CD4-positive, alpha-beta memory T cell (primary cell): ENCODE data around the gene TTLL11. TPM values are rescaled to one million over a fixed set of nuclear protein-coding genes. Genes with fewer than 3 reads are reported as not detected.
"Not testable (repeated sequence)": the region's sequence is repeated elsewhere in the genome, so short reads cannot be mapped to it uniquely, and the experiment has no call there.

ENCODE experiments used
- CTCF ChIA-PET: fragments of 350-600 bp; sonication (Branson Sonifier 250); formaldehyde crosslinking; loops from one replicate; lab custom pipeline; 2021; ENCODE audit warnings: inconsistent platforms; ENCODE audit not compliant: partially characterized antibody; lab: Charles Lee
- POLR2A ChIA-PET: fragments of 350-600 bp; sonication (Branson Sonifier 250); formaldehyde crosslinking; loops from one replicate; lab custom pipeline; 2021; ENCODE audit not compliant: partially characterized antibody; lab: Charles Lee
- DNase-seq, 5 donors: peaks; one replicate each; pipeline versions ENCODE4 v3.0.0 to v3.0.0-alpha.2; 2020 to 2022; ENCODE audit warnings: mixed read lengths in 1 of 5
- H3K27ac ChIP-seq: one replicate; pipeline ENCODE4 v1.7.0; 2013; ENCODE audit warnings: low read depth, low read length
- H3K27me3 ChIP-seq: 2 replicates; pipeline ENCODE4 v1.7.0; 2013; ENCODE audit warnings: mild to moderate bottlenecking, low read length, moderate library complexity; ENCODE audit not compliant: insufficient read depth
- H3K36me3 ChIP-seq: 2 replicates; pipeline ENCODE4 v1.7.0; 2013; ENCODE audit warnings: mild to moderate bottlenecking, low read length, moderate library complexity; ENCODE audit not compliant: insufficient read depth
- H3K4me1 ChIP-seq: 2 replicates; pipeline ENCODE4 v1.7.0; 2013; ENCODE audit warnings: mild to moderate bottlenecking, low read length, moderate library complexity; ENCODE audit not compliant: insufficient read depth
- H3K4me3 ChIP-seq, 2 donors: one replicate each; pipeline ENCODE4 v1.7.0; 2013; ENCODE audit warnings: low read length in 2 of 2, mild to moderate bottlenecking in 1 of 2
- H3K9me3 ChIP-seq, 2 donors: one replicate each; pipeline ENCODE4 v1.7.0; 2013; ENCODE audit warnings: low read length in 2 of 2, control low read depth in 1 of 2; ENCODE audit not compliant: control insufficient read depth in 1 of 2
- H3K27ac Mint-ChIP-seq, 7 donors: one replicate each; pipeline ENCODE4 v1.8.0; 2020 to 2021; ENCODE audit warnings: mixed read lengths in 7 of 7, mild to moderate bottlenecking in 6 of 7, inconsistent platforms in 3 of 7, moderate library complexity in 3 of 7
- H3K27me3 Mint-ChIP-seq, 2 donors: one replicate each; pipeline ENCODE4 v1.8.0; 2020 to 2021; ENCODE audit warnings: mixed read lengths in 2 of 2
- H3K36me3 Mint-ChIP-seq, 2 donors: one replicate each; pipeline ENCODE4 v1.8.0; 2020 to 2021; ENCODE audit warnings: mixed read lengths in 2 of 2, inconsistent platforms in 1 of 2, mild to moderate bottlenecking in 1 of 2
- H3K4me1 Mint-ChIP-seq, 4 donors: one replicate each; pipeline ENCODE4 v1.8.0; 2020 to 2021; ENCODE audit warnings: mixed read lengths in 4 of 4, mild to moderate bottlenecking in 1 of 4
- H3K4me3 Mint-ChIP-seq, 8 donors: one replicate each; pipeline ENCODE4 v1.8.0; 2020 to 2021; ENCODE audit warnings: mixed read lengths in 8 of 8, mild to moderate bottlenecking in 7 of 8, moderate library complexity in 6 of 8, inconsistent platforms in 3 of 8
- H3K9me3 Mint-ChIP-seq, 8 donors: one replicate each; pipeline ENCODE4 v1.8.0; 2020 to 2021; ENCODE audit warnings: mixed read lengths in 8 of 8, mild to moderate bottlenecking in 5 of 8, inconsistent platforms in 3 of 8, moderate library complexity in 1 of 8
- intact Hi-C: fragments of 100-400 bp; cut with micrococcal nuclease; formaldehyde crosslinking; loops from one replicate; pipeline ENCODE4 v1.15.1; 2023
- polyA plus RNA-seq, 2 donors: library from polyadenylated mRNA; unstranded; fragments of 300-500 nt; fragmentation: Illumina TruSeq; gene quantifications; one replicate each; pipeline ENCODE4 v1.2.3, GENCODE V29; 2021
- total RNA-seq, 2 experiments: library from RNA; stranded (reverse); gene quantifications; one replicate each; pipeline ENCODE4 v1.2.3, GENCODE V29; 2021

The TTLL11 gene
- total and polyA plus RNA-seq, 4 experiments from 2014 or later, result 2.7 to 7.8 (median 3.1) TPM

DNA sequence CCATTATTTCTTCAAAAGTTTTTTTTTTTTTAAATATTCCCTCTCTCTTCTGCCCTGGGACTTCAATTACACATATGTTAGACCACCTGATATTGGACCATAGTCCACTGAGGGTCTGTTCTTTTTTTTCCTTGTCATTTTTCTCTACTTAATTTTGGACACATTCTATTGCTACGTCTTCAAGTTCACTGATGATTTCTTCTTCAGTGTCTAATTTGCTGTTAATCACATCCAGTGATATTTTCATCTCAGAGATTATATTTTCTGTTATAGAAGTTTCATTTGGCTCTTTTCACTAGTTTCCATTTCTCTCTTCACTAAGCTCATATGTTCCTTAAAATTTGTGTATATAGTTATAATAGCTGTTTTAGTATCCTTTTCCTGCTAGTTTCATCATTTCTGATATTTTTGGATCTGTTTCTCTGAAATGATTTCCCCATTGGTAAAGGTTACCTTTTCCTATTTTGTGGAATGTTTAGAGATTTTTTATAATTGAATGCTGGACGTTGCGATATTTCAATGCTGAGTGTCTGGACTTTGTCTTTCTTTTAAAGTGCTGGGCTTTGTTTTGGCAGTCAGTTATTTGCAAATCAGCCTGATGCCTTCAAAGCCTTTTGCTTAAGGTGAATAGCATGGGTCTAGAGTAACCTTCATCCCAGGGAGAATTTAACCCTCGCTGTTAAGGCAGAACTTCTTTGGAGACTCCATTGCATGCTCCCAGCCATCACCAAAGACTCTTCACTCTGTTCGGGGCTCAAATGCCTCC lies 111.8 kb downstream of the TTLL11 start:
- H3K27ac Mint-ChIP-seq, result no peak overlapping the region
- DNase-seq, result no peak
- ChIA-PET POLR2A (no interaction called here), CTCF (interaction anchor here (0.9 to 1.2 kb wide), 2 partner anchors 10 to 14 kb away, joined by 3 to 4 read pairs; no protein-coding TSS in a partner anchor)
- Histone ChIP-seq H3K36me3 (no peaks in the 10 kb centered on the region), H3K4me1 (no peaks in the 10 kb centered on the region), H3K4me3 (no peak overlapping the region), H3K27me3 (no peaks in the 10 kb centered on the region), H3K9me3 (no peaks in the 10 kb centered on the region), H3K27ac (no peak overlapping the region)
- H3K27me3 Mint-ChIP-seq, result no peaks in the 10 kb centered on the region
- intact Hi-C loops, result no loop called here
- no peaks in the 10 kb centered on the region for H3K4me1 Mint-ChIP-seq
- peaks cover 0 to 15% of the 10 kb centered on the region in 2 donors for H3K36me3 Mint-ChIP-seq
- H3K9me3 Mint-ChIP-seq, result peaks cover 6 to 21% (median 11%) of the 10 kb centered on the region in 8 donors
- H3K4me3 Mint-ChIP-seq, result no peak overlapping the region

DNA sequence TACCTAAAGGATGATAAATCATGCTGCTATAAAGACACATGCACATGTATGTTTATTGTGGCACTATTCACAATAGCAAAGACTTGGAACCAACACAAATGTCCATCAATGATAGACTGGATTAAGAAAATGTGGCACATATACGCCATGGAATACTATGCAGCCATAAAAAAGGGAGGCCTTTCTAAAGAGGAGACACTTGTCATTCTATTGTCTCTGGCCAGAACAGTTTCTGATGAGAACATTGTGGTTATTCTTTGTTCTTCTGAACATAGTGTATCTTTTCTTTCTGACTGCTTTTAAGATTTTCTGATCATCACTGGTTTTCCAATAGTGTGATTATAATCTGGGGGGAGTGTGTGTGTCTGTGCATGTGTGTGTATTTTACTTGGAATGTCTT lies 112.4 kb downstream of the TTLL11 start:
- Mint-ChIP-seq H3K9me3 (peaks cover 6 to 21% (median 11%) of the 10 kb centered on the region in 8 donors), H3K36me3 (peaks cover 0 to 15% of the 10 kb centered on the region in 2 donors)
- H3K4me3 Mint-ChIP-seq, POLR2A ChIA-PET, H3K27ac Mint-ChIP-seq, H3K9me3 ChIP-seq, H3K4me1 Mint-ChIP-seq, H3K27ac ChIP-seq, H3K27me3 Mint-ChIP-seq, H3K4me1 ChIP-seq, H3K36me3 ChIP-seq, H3K27me3 ChIP-seq, DNase-seq, intact Hi-C loops, H3K4me3 ChIP-seq: not testable (repeated sequence)
- CTCF ChIA-PET, result interaction anchor here (0.9 to 1.2 kb wide), 2 partner anchors 10 to 14 kb away, joined by 3 to 4 read pairs; no protein-coding TSS in a partner anchor

DNA sequence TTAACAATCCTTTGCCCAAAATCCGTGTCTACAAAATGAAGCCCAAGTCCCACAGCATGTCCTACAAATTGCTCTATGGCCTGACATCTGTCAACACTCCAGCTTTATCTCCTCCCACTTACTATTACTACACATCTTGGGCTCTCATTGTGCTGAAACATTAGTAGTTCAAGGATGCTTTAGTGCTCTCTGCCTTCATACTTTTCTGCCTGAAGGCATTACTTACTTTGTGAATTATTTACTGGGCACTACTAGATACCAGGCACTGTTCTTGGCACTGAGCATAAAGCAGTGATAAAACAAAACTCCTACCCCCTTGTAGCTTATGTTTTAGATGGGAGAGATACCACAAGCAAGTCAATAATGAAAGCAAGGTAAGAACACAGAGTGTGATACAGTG lies 113.4 kb downstream of the TTLL11 start:
- no peak overlapping the region for H3K4me3 ChIP-seq
- no peaks in the 10 kb centered on the region for H3K36me3 ChIP-seq
- H3K4me1 Mint-ChIP-seq, result no peaks in the 10 kb centered on the region
- intact Hi-C loops, result no loop called here
- H3K9me3 ChIP-seq, result no peaks in the 10 kb centered on the region
- no peak overlapping the region for H3K27ac ChIP-seq
- H3K27me3 Mint-ChIP-seq, result no peaks in the 10 kb centered on the region
- POLR2A ChIA-PET, result no interaction called here
- H3K4me3 Mint-ChIP-seq, result no peak overlapping the region
- CTCF ChIA-PET, result interaction anchor here (0.6 kb wide), 1 partner anchor 433 kb away, joined by 3 read pairs; no protein-coding TSS in a partner anchor
- no peak overlapping the region for H3K27ac Mint-ChIP-seq
- H3K27me3 ChIP-seq, result no peaks in the 10 kb centered on the region
- peaks cover 6 to 21% (median 11%) of the 10 kb centered on the region in 8 donors for H3K9me3 Mint-ChIP-seq
- no peaks in the 10 kb centered on the region for H3K4me1 ChIP-seq
- peaks cover 0 to 15% of the 10 kb centered on the region in 2 donors for H3K36me3 Mint-ChIP-seq
- no peak for DNase-seq

DNA sequence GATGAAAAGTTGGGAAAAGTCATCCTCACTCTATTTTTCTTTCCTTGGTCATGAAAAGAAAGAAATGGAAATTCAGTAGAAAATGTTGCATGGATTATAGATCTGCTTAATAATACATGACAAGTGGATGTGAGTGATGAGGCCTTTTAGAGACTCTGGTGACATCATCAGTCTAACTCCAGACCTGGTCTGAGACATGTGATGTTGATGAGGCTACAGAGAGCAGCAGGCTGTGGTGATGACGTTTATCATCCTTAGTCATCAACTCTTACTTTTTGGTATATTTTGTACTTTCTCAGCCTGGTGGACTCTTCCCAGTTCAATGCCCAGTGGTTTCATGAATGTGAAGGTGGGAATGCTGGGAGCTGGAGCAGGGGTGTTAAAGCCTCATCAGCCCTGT lies 116.4 kb downstream of the TTLL11 start:
- H3K27me3 Mint-ChIP-seq, result no peaks in the 10 kb centered on the region
- intact Hi-C loops, result no loop called here
- Histone ChIP-seq H3K36me3 (no peaks in the 10 kb centered on the region), H3K27me3 (no peaks in the 10 kb centered on the region), H3K27ac (no peak overlapping the region), H3K4me3 (no peak overlapping the region), H3K4me1 (no peaks in the 10 kb centered on the region), H3K9me3 (no peaks in the 10 kb centered on the region)
- no peak overlapping the region for H3K27ac Mint-ChIP-seq
- H3K36me3 Mint-ChIP-seq, result peaks cover 0 to 2% of the 10 kb centered on the region in 2 donors
- POLR2A ChIA-PET, result no interaction called here
- H3K4me3 Mint-ChIP-seq, result no peak overlapping the region
- CTCF ChIA-PET, result no interaction called here
- H3K9me3 Mint-ChIP-seq, result peaks cover 0 to 12% (median 8%) of the 10 kb centered on the region in 8 donors
- H3K4me1 Mint-ChIP-seq, result no peaks in the 10 kb centered on the region
- DNase-seq, result no peak

DNA sequence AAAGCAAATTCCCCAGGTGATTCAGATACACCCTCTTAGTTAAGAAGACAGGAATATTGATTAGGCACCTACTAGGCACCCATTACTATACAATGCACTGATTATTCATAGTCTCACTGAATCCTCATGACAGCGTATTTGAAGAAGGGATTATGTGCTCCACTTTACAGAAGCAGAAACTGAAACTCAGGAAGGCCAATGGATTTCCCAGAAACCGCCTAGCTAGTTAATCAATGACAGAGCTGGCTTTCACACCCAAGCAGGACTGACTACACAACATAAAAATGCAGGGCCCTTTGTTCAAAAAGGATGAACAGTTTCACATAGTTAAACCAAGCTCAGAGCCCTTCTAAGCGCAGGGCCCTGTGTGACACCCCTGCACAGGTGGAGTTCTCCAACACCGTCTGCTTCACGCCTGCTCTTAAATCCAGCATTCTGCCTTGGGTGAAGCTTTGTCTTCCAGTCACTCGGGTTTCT lies 117.3 kb downstream of the TTLL11 start:
- CTCF ChIA-PET, result no interaction called here
- Histone ChIP-seq H3K27ac (no peak overlapping the region), H3K36me3 (no peaks in the 10 kb centered on the region), H3K4me1 (no peaks in the 10 kb centered on the region), H3K27me3 (no peaks in the 10 kb centered on the region), H3K9me3 (no peaks in the 10 kb centered on the region), H3K4me3 (no peak overlapping the region)
- Mint-ChIP-seq H3K27ac (no peak overlapping the region), H3K4me3 (no peak overlapping the region), H3K27me3 (no peaks in the 10 kb centered on the region), H3K4me1 (no peaks in the 10 kb centered on the region), H3K36me3 (peaks cover 0 to 2% of the 10 kb centered on the region in 2 donors), H3K9me3 (peaks cover 0 to 5% (median 3%) of the 10 kb centered on the region in 8 donors)
- POLR2A ChIA-PET, result no interaction called here
- intact Hi-C loops, result no loop called here
- no peak for DNase-seq

DNA sequence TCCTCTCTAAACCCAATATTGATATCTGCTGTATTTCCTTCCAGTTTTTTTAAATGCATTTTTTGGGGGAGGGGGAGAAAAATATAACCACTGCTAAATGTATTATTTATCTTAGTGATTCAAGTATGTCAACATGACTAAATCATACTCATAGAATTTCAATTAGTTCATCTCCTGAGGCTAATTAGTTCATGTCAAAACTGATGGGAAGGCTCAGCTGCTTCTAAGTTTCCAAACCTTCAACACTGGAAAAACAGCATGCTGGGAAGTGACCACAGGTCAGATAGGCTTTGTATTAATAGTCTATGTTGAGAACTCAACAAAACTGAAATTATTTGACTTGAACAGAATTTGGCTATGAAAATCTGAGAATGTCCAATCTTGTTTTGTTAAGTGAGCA lies 118.7 kb downstream of the TTLL11 start:
- H3K9me3 ChIP-seq, result no peaks in the 10 kb centered on the region
- Mint-ChIP-seq H3K27ac (no peak overlapping the region), H3K36me3 (peaks cover 2 to 6% of the 10 kb centered on the region in 2 donors), H3K4me3 (no peak overlapping the region), H3K9me3 (peaks cover 0 to 4% (median under 1%) of the 10 kb centered on the region in 8 donors), H3K4me1 (no peaks in the 10 kb centered on the region), H3K27me3 (no peaks in the 10 kb centered on the region)
- no peak for DNase-seq
- H3K4me3 ChIP-seq, result no peak overlapping the region
- intact Hi-C loops, result no loop called here
- H3K27me3 ChIP-seq, result no peaks in the 10 kb centered on the region
- CTCF ChIA-PET, result no interaction called here
- H3K36me3 ChIP-seq, result no peaks in the 10 kb centered on the region
- no peaks in the 10 kb centered on the region for H3K4me1 ChIP-seq
- POLR2A ChIA-PET, result no interaction called here
- H3K27ac ChIP-seq, result no peak overlapping the region

DNA sequence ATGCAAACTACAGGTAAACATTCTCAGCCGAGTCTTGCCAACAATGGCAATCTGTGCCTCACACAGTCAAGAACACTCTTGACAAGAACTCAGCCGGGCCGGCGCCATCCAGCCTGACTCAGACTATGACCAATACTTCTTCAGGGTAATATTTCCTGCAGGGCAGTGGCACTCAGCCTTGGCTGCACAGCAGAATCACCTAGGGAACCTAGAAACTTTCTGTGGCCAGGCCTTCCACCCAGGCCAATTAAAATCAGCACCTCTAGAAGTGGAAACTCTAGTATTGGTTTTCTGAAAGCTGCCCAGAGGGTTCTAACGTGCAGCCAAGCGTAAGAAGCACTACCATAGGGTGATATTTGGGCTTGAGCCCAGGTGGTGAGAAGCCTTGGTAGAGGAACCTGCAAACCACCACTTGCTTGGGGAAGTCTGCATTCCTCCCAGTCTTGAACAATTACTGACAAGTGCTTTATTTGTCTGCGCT lies 120.6 kb downstream of the TTLL11 start:
- Histone ChIP-seq H3K27ac (no peak overlapping the region), H3K27me3 (no peaks in the 10 kb centered on the region), H3K36me3 (no peaks in the 10 kb centered on the region), H3K9me3 (no peaks in the 10 kb centered on the region), H3K4me3 (no peak overlapping the region), H3K4me1 (no peaks in the 10 kb centered on the region)
- Mint-ChIP-seq H3K27ac (no peak overlapping the region), H3K4me1 (no peaks in the 10 kb centered on the region), H3K36me3 (peaks cover 2 to 6% of the 10 kb centered on the region in 2 donors), H3K27me3 (no peaks in the 10 kb centered on the region), H3K4me3 (no peak overlapping the region), H3K9me3 (peaks cover 0 to 7% (median 0%) of the 10 kb centered on the region in 8 donors)
- CTCF ChIA-PET, result no interaction called here
- intact Hi-C loops, result no loop called here
- POLR2A ChIA-PET, result no interaction called here
- no peak for DNase-seq
